OCI-LY1 (cell line): ENCODE results near the gene EPB41L4A.
A peak's percentile ranks its signal among the peaks of the same experiment; 100 is the strongest.

Source experiments
- EZH2 ChIP-seq: fragments of 200-600 bp; sonication (generic), shearing (Covaris generic); IDR thresholded peaks from 2 replicates; pipeline ENCODE4 v1.8.0; 2017; ENCODE audit warnings: borderline replicate concordance, mixed run types, mild to moderate bottlenecking, antibody characterized with exemption, low read length, moderate library complexity, mixed read lengths
- TF ChIP-seq, protein P1 (sequence below): fragments of 200-600 bp; sonication (generic), shearing (Covaris generic); IDR thresholded peaks from 2 replicates; pipeline ENCODE4 v1.5.1; 2017; ENCODE audit warnings: mild to moderate bottlenecking, antibody characterized with exemption, low read length, moderate library complexity, mixed read lengths

DNA sequence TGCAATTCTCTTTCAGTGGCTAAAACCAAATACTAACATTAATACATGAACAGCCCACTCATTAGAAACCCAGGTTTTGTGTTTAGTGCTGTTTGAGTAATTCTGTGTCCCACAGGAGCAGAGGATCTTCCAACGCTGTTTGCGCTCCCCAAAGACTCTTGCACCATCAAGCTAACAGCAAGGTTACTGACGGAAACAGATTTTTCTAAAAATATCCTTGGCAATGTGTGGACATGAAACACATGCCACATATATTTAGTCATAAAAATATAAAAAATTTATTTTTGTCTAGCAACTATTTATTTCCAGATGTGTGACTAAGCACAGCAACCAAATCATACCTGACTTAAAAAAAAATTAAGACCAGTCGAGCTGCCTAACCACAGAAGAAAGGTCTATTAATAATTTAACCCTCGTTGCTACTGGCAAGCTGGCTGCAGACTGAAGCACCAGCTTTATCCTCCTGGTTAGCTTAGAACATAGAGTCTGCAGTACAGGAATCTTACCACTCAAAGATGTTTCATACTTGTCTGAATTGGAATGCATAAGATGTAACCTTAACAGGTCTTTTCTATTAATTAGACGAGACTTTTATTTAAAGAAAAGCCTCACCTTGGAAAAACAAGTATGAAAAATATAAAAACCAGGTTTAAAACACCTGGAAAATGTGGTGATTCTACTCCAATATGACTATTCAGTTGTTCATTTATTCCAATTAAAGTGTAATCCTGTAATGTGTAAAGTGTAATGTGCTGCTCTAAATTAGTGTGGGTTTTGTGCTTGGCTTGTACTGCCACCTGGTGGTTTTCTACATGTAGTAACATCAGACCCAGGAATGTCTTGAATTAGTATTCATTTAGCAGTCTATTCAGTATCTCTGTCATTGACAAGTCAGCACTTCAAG is 272.5 kb downstream of the EPB41L4A start:
- no peak for TF ChIP-seq EZH2
- TF ChIP-seq, protein P1, sequence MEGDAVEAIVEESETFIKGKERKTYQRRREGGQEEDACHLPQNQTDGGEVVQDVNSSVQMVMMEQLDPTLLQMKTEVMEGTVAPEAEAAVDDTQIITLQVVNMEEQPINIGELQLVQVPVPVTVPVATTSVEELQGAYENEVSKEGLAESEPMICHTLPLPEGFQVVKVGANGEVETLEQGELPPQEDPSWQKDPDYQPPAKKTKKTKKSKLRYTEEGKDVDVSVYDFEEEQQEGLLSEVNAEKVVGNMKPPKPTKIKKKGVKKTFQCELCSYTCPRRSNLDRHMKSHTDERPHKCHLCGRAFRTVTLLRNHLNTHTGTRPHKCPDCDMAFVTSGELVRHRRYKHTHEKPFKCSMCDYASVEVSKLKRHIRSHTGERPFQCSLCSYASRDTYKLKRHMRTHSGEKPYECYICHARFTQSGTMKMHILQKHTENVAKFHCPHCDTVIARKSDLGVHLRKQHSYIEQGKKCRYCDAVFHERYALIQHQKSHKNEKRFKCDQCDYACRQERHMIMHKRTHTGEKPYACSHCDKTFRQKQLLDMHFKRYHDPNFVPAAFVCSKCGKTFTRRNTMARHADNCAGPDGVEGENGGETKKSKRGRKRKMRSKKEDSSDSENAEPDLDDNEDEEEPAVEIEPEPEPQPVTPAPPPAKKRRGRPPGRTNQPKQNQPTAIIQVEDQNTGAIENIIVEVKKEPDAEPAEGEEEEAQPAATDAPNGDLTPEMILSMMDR: peak; percentile 84
